ENCODE results near the gene FOXK2.

Gene FOXK2

DNA sequence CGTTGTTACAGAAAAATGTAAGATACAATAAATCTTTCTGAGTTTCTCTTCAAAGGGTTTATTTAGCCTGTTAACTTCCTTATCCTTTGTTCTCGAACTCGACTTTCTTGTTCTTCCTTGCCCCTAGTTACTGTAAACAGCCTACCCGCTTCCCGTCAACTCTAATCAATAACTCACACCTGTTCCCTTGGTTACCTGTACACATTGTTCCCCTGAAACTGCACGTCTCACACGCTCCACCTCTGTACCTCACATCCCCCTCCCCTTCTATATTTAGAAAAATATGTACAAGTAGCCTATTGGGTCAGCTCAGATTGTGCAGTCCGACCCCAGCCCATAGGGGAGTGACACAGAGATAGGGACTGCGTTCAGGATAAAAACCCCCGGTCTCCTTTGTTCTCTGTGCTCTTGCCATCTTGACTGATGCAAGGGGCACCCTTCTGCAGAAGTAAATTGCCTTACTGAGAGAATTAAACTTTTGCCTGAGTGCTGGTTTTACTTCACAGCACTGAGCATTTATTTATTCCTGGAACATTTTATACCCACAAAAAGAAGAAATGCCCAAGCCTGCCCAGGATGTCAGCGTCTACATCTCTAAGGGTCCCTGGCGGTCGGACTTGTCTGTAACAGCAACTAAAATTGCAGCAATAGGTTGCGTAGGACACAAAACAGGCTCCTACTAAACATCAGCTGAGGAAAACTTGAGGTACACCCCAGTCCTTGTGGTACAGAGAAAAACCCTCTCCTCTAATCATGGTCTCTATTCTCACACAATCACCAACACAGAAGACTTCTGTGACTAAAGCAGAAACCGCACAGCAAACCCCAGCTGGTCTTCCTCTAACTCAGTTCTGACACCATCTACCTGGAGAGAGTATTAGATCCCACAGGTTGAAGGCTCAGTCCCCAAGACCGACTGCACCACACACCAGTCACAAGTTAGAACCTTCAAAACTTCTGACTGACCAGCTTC lies 117.4 kb downstream of the FOXK2 start:
- H3K23ac ChIP-seq (ENCODE audit: low read depth, low read length, poor library complexity) = no peak overlapping the region
- no peak overlapping the region for H2AK5ac ChIP-seq (ENCODE audit: low read depth, low read length)
- no peak overlapping the region for H3K4me2 ChIP-seq (ENCODE audit: insufficient read depth, low read length, poor library complexity, severe bottlenecking)
- no peak overlapping the region for H3K27ac ChIP-seq (replicated peaks; ENCODE audit: low read length)
- no peak overlapping the region for H2BK15ac ChIP-seq (ENCODE audit: low read length)
- H3K9me3 ChIP-seq (replicated peaks in 1 of 2; ENCODE audit: control insufficient read depth in 2 of 2, insufficient read depth in 1 of 2, low read depth in 1 of 2, low read length in 2 of 2) = peaks cover 0 to 10% of the 10 kb centered on the region in 2 donors
- H3K9ac ChIP-seq (ENCODE audit: low read depth, low read length, poor library complexity) = no peak overlapping the region
- H3K36me3 ChIP-seq (replicated peaks in 1 of 2; ENCODE audit: control insufficient read depth in 2 of 2, insufficient read depth in 2 of 2, low read length in 2 of 2) = peaks cover 20 to 89% of the 10 kb centered on the region in 2 donors
- no peak overlapping the region for H3K4ac ChIP-seq (ENCODE audit: low read length)
- no peak overlapping the region for H2BK12ac ChIP-seq (ENCODE audit: low read length)
- peak overlapping the region; percentile 46 for H2BK5ac ChIP-seq (ENCODE audit: low read length)
- H3K4me3 ChIP-seq (ENCODE audit: low read length in 2 of 2) = no peak overlapping the region
- WGBS, 2 donors (ENCODE audit: extremely low coverage in 2 of 2, insufficient read length in 2 of 2, insufficient replicate concordance in 1 of 2) = 100% methylated on average over 1 of the region's 16 CpGs; no CpG with 5 or more reads in 1 of the 2 donors
- no peak overlapping the region for H3K18ac ChIP-seq (ENCODE audit: low read length)
- no peak overlapping the region for H4K91ac ChIP-seq (ENCODE audit: low read depth, low read length, poor library complexity)
- no peak overlapping the region for H4K8ac ChIP-seq (ENCODE audit: low read depth, low read length)
- DNase-seq (ENCODE audit: low spot score) = no peak
- no peak overlapping the region for H2BK120ac ChIP-seq (ENCODE audit: low read depth, low read length)
- H3K14ac ChIP-seq (ENCODE audit: low read length) = no peak overlapping the region
- no peaks in the 10 kb centered on the region for H3K4me1 ChIP-seq (ENCODE audit: control insufficient read depth in 2 of 2, insufficient read depth in 1 of 2, low read depth in 1 of 2, low read length in 2 of 2)
- peaks cover 12% of the 10 kb centered on the region for H3K79me1 ChIP-seq (ENCODE audit: low read depth, low read length)
- no peak overlapping the region for H2AFZ ChIP-seq (ENCODE audit: low read length)
- H3K27me3 ChIP-seq (ENCODE audit: control insufficient read depth in 3 of 3, insufficient read depth in 3 of 3, low read depth in 1 of 3, low read length in 3 of 3) = no peaks in the 10 kb centered on the region

DNA sequence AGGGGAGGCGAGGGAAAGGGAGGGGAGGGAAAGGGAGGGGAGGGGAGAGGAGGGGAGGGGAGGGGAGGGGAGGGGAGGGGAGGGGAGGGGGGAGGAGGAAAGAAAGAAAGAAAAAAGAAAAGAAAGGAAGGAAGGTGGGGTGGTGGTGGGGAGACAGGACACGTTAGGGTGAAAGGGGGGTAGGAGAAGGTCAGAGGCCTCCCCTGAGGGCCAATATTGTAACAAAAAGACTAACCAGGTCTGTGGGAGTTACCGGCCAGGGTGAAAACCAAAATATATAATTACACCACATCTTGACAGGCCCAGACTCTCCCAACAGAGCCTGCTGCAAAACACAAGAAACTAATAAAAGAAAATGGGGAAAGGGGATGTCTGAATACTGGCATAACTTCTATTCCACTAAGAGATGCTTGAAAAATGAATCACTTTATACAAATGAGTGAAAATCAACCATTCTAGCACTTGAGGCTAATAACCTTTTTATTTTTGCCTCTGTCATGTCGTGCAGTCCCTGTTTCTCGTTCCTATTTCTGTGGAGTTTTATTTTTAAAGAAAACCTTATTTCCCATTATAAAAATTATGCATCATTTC lies 118.7 kb downstream of the FOXK2 start:
- peaks cover 25 to 88% of the 10 kb centered on the region in 2 donors for H3K36me3 ChIP-seq (replicated peaks in 1 of 2; ENCODE audit: control insufficient read depth in 2 of 2, insufficient read depth in 2 of 2, low read length in 2 of 2)
- H2AK5ac ChIP-seq (ENCODE audit: low read depth, low read length) = no peak overlapping the region
- no peak overlapping the region for H3K4me2 ChIP-seq (ENCODE audit: insufficient read depth, low read length, poor library complexity, severe bottlenecking)
- no peak overlapping the region for H3K14ac ChIP-seq (ENCODE audit: low read length)
- H3K18ac ChIP-seq (ENCODE audit: low read length) = no peak overlapping the region
- no peak overlapping the region for H3K27ac ChIP-seq (replicated peaks; ENCODE audit: low read length)
- H3K27me3 ChIP-seq (ENCODE audit: control insufficient read depth in 3 of 3, insufficient read depth in 3 of 3, low read depth in 1 of 3, low read length in 3 of 3) = no peaks in the 10 kb centered on the region
- H3K4me3 ChIP-seq (ENCODE audit: low read length in 2 of 2) = no peak overlapping the region
- H3K23ac ChIP-seq (ENCODE audit: low read depth, low read length, poor library complexity) = no peak overlapping the region
- H3K4me1 ChIP-seq (ENCODE audit: control insufficient read depth in 2 of 2, insufficient read depth in 1 of 2, low read depth in 1 of 2, low read length in 2 of 2) = no peaks in the 10 kb centered on the region
- no peak overlapping the region for H4K8ac ChIP-seq (ENCODE audit: low read depth, low read length)
- no peak overlapping the region for H4K91ac ChIP-seq (ENCODE audit: low read depth, low read length, poor library complexity)
- DNase-seq (ENCODE audit: low spot score) = no peak
- no peak overlapping the region for H2AFZ ChIP-seq (ENCODE audit: low read length)
- no peak overlapping the region for H2BK120ac ChIP-seq (ENCODE audit: low read depth, low read length)
- no peak overlapping the region for H3K9ac ChIP-seq (ENCODE audit: low read depth, low read length, poor library complexity)
- 100% methylated on average over 1 of the region's 5 CpGs; no CpG with 5 or more reads in 1 of the 2 donors for WGBS, 2 donors (ENCODE audit: extremely low coverage in 2 of 2, insufficient read length in 2 of 2, insufficient replicate concordance in 1 of 2)
- no peak overlapping the region for H2BK12ac ChIP-seq (ENCODE audit: low read length)
- no peak overlapping the region for H3K4ac ChIP-seq (ENCODE audit: low read length)
- H3K9me3 ChIP-seq (replicated peaks in 1 of 2; ENCODE audit: control insufficient read depth in 2 of 2, insufficient read depth in 1 of 2, low read depth in 1 of 2, low read length in 2 of 2) = peaks cover 0 to 10% of the 10 kb centered on the region in 2 donors
- H3K79me1 ChIP-seq (ENCODE audit: low read depth, low read length) = peaks cover 12% of the 10 kb centered on the region
- H2BK5ac ChIP-seq (ENCODE audit: low read length) = no peak overlapping the region
- H2BK15ac ChIP-seq (ENCODE audit: low read length) = no peak overlapping the region

- no peak for DNase-seq (ENCODE audit: low spot score)
- H2BK15ac ChIP-seq (ENCODE audit: low read length) = no peak overlapping the region
- no peak overlapping the region for H2BK120ac ChIP-seq (ENCODE audit: low read depth, low read length)
- H4K8ac ChIP-seq (ENCODE audit: low read depth, low read length) = no peak overlapping the region
- peak overlapping the region; percentile 7 for H4K91ac ChIP-seq (ENCODE audit: low read depth, low read length, poor library complexity)
- WGBS, 2 donors (ENCODE audit: extremely low coverage in 2 of 2, insufficient read length in 2 of 2, insufficient replicate concordance in 1 of 2) = no CpG with 5 or more reads among the region's 14 CpGs
- H3K27ac ChIP-seq (replicated peaks; ENCODE audit: low read length) = no peak overlapping the region
- peaks cover 31 to 90% of the 10 kb centered on the region in 2 donors for H3K36me3 ChIP-seq (replicated peaks in 1 of 2; ENCODE audit: control insufficient read depth in 2 of 2, insufficient read depth in 2 of 2, low read length in 2 of 2)
- H2BK12ac ChIP-seq (ENCODE audit: low read length) = no peak overlapping the region
- H3K18ac ChIP-seq (ENCODE audit: low read length) = no peak overlapping the region
- H3K79me1 ChIP-seq (ENCODE audit: low read depth, low read length) = peaks cover 10% of the 10 kb centered on the region
- no peaks in the 10 kb centered on the region for H3K27me3 ChIP-seq (ENCODE audit: control insufficient read depth in 3 of 3, insufficient read depth in 3 of 3, low read depth in 1 of 3, low read length in 3 of 3)
- peaks cover 0 to 10% of the 10 kb centered on the region in 2 donors for H3K9me3 ChIP-seq (replicated peaks in 1 of 2; ENCODE audit: control insufficient read depth in 2 of 2, insufficient read depth in 1 of 2, low read depth in 1 of 2, low read length in 2 of 2)
- no peak overlapping the region for H3K4ac ChIP-seq (ENCODE audit: low read length)
- H3K4me3 ChIP-seq (ENCODE audit: low read length in 2 of 2) = peak overlapping the region in 1 of 2 donors; percentile 65
- H3K4me1 ChIP-seq (ENCODE audit: control insufficient read depth in 2 of 2, insufficient read depth in 1 of 2, low read depth in 1 of 2, low read length in 2 of 2) = no peaks in the 10 kb centered on the region
- H3K9ac ChIP-seq (ENCODE audit: low read depth, low read length, poor library complexity) = no peak overlapping the region
- H3K4me2 ChIP-seq (ENCODE audit: insufficient read depth, low read length, poor library complexity, severe bottlenecking) = no peak overlapping the region
- H3K23ac ChIP-seq (ENCODE audit: low read depth, low read length, poor library complexity) = peak overlapping the region; percentile 70
- H2AK5ac ChIP-seq (ENCODE audit: low read depth, low read length) = no peak overlapping the region
- no peak overlapping the region for H2BK5ac ChIP-seq (ENCODE audit: low read length)
- no peak overlapping the region for H2AFZ ChIP-seq (ENCODE audit: low read length)
- H3K14ac ChIP-seq (ENCODE audit: low read length) = no peak overlapping the region
Observed at GRCh38 chr17:82639628-82640027, 120.1 kb downstream of the FOXK2 start.

GRCh38 chr17:82640036-82640435 lies 120.5 kb downstream of the FOXK2 start:
- H2BK120ac ChIP-seq (ENCODE audit: low read depth, low read length) = no peak overlapping the region
- no peak overlapping the region for H3K14ac ChIP-seq (ENCODE audit: low read length)
- H4K8ac ChIP-seq (ENCODE audit: low read depth, low read length) = no peak overlapping the region
- H2BK15ac ChIP-seq (ENCODE audit: low read length) = no peak overlapping the region
- no peak overlapping the region for H2BK12ac ChIP-seq (ENCODE audit: low read length)
- no CpG with 5 or more reads among the region's 5 CpGs for WGBS, 2 donors (ENCODE audit: extremely low coverage in 2 of 2, insufficient read length in 2 of 2, insufficient replicate concordance in 1 of 2)
- H3K4me3 ChIP-seq (ENCODE audit: low read length in 2 of 2) = no peak overlapping the region
- no peak overlapping the region for H3K18ac ChIP-seq (ENCODE audit: low read length)
- no peaks in the 10 kb centered on the region for H3K4me1 ChIP-seq (ENCODE audit: control insufficient read depth in 2 of 2, insufficient read depth in 1 of 2, low read depth in 1 of 2, low read length in 2 of 2)
- no peak overlapping the region for H3K9ac ChIP-seq (ENCODE audit: low read depth, low read length, poor library complexity)
- peaks cover 10% of the 10 kb centered on the region for H3K79me1 ChIP-seq (ENCODE audit: low read depth, low read length)
- H2AFZ ChIP-seq (ENCODE audit: low read length) = no peak overlapping the region
- H2AK5ac ChIP-seq (ENCODE audit: low read depth, low read length) = no peak overlapping the region
- peak overlapping the region; percentile 7 for H4K91ac ChIP-seq (ENCODE audit: low read depth, low read length, poor library complexity)
- H3K23ac ChIP-seq (ENCODE audit: low read depth, low read length, poor library complexity) = no peak overlapping the region
- H3K9me3 ChIP-seq (replicated peaks in 1 of 2; ENCODE audit: control insufficient read depth in 2 of 2, insufficient read depth in 1 of 2, low read depth in 1 of 2, low read length in 2 of 2) = peaks cover 0 to 10% of the 10 kb centered on the region in 2 donors
- H3K4me2 ChIP-seq (ENCODE audit: insufficient read depth, low read length, poor library complexity, severe bottlenecking) = no peak overlapping the region
- no peak overlapping the region for H3K4ac ChIP-seq (ENCODE audit: low read length)
- no peak overlapping the region for H3K27ac ChIP-seq (replicated peaks; ENCODE audit: low read length)
- no peaks in the 10 kb centered on the region for H3K27me3 ChIP-seq (ENCODE audit: control insufficient read depth in 3 of 3, insufficient read depth in 3 of 3, low read depth in 1 of 3, low read length in 3 of 3)
- no peak for DNase-seq (ENCODE audit: low spot score)
- H3K36me3 ChIP-seq (replicated peaks in 1 of 2; ENCODE audit: control insufficient read depth in 2 of 2, insufficient read depth in 2 of 2, low read length in 2 of 2) = peaks cover 29 to 87% of the 10 kb centered on the region in 2 donors
- H2BK5ac ChIP-seq (ENCODE audit: low read length) = no peak overlapping the region

Data from neuronal stem cell (in vitro differentiated cells).